Stimulated activated CD4-positive, alpha-beta T cell treated with anti-CD3 and anti-CD28 coated beads, Interleukin-1b, Interleukin-23, amount 100 ng/mL, for 4 hours (primary cell): ENCODE results near the gene PCYT1B.
"Not testable (repeated sequence)": the region's sequence is repeated elsewhere in the genome, so short reads cannot be mapped to it uniquely, and the experiment has no call there.

Experiments
- DNase-seq, 2 donors: peaks; one replicate each; pipeline ENCODE4 v3.0.0-alpha.2; 2020; ENCODE audit warnings: low read depth in 2 of 2

PCYT1B gene

DNA sequence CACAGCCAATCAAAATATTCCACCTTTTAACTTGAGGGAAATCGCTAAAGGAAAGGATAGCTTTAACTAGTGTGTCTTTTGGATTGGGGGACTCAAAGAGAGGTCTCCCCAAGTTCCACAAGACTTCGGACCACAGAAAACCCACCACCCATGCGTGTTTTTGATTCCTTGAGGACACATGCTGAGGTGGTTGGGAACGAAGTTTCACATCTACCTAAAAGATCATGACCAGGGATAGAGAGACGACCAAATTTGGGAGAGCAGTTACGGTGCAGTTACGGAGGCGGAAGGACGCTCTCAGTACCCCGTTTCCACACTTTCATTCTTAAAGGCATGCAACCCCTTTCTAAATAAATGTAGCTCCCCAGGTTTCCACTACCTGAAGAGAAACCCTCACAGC, 1.1 kb downstream of the PCYT1B start:
- DNase-seq: no peak

DNA sequence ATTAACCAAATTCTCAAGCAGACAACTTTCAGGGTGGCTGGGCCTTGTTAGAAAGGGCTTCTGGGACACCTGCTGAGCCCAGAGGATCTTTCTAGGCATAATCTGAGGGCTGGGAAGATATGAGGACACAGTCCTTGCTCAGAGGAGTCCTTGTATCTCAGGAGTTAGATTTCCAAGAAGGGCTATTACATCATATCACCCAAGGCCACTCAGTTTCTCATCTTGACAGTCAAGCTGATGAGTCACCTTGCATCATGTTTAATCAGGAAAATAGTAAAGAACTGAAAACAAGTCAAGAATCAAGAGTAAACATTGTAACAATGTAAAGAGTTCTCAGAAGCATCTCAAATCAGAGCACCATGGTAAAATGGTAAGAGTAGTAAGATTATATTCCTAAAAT, 4.0 kb downstream of the PCYT1B start:
- no peak for DNase-seq

DNA sequence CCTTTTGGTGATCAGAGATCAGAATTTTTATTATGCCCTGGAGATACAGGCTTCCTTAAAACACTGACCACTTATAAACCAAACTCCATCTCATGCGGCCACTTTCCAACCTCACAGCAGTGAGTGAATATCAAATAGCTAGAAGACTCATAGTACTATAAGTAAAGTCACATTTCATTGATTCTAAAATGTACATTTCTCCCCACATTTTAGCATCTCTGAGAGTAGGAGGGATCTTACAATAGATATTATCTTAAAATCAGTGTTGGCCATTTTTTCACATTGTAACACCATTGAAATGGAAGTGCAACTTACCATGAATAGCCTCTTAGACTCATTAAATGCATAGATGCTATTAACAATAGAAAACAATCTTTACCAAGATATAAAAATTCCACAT, 17.4 kb downstream of the PCYT1B start:
- no peak for DNase-seq

DNA sequence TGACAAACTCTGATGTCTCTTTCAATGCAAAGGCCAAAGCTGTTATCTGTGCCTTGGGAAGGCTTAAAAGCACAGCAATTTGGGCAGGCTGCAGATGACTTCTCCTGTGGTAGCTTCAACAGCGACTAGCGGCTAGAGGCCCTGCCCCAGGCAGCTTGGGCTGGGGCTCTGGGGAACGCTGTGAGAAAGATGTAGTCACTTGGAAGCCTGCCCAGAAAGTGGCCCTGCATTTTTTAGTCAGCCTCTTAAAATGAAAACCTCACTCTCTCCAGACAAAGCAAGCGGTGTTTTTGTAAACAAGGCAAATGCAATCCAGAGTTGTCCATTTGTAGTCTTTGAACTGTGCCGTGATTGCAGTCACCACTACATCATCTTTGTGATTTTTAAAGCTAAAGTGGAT, 27.5 kb downstream of the PCYT1B start:
- DNase-seq: no peak

DNA sequence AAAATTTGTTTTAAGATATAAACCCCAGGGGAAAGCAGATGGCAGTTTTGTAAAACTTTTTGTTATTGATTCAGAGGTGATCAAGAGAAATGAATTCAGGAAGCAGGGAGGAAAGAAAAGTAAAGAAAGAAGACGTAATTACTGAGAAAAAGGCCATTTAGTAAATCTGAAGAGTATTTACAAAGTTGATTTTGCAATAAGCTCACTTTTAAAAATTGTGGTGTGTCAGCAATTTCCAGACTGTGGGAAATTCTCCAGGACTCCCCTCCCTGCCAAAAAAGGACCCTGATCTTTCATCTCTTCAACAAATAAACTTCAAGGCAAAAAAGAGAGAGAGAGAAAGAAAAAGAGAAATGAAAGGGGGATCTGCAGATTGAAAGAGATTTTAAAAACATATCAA, 36.6 kb downstream of the PCYT1B start:
- no peak for DNase-seq

DNA sequence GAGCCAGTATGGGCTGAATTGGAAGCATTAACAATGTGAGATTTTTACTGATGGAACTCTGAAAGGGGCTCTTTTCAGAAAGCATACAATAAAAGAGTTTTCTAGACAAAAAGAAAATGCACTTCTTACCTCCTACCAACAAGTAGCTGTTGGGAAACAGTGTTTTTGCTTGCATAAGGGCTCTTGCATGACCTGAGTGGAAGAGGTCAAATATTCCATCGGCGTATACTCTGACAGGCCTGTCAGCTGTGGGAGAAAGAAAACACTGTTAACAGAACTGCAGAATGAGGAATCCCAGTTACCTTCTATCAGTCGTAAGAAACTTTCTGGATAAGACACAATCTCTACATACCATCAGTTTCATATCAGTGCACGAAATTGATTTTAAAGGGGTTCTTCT, 39.5 kb downstream of the PCYT1B start:
- no peak for DNase-seq

DNA sequence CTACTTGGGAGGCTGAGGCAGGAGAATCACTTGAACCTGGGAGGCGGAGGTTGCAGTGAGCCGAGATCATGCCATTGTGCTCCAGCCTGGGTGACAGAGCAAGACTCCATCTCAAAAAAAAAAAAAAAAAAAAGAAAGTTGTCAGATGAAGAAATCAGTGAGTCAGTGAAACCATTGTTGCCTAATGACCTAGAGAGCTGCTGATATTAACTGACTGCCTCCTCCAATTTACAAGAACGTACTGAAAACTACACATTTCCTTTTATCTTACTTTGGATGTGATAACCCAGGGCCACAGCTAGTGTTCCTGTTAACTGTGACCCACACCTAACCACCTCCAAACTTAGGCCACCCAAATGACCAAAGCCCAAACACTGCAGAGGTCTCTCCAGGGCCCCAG, 41.2 kb downstream of the PCYT1B start:
- not testable (repeated sequence) for DNase-seq

DNA sequence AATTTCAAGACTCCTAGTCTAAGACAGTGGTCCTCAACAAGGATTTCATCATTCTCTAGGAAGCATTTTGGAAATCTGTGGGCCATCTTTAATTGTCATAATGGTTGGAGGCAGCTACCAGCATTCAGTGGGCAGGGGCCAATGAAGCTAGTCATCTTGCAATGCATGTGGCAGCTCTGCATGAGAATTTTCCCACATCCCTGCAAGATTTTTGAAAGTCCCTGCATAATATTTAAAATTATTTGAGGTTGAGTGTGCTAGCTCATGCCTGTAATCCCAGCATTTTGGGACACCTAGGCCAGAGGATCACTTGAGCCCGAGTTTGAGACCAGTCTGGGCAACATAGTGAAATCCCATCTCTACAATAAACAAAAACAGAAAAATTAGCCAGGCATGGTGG, 44.0 kb downstream of the PCYT1B start:
- no peak for DNase-seq

DNA sequence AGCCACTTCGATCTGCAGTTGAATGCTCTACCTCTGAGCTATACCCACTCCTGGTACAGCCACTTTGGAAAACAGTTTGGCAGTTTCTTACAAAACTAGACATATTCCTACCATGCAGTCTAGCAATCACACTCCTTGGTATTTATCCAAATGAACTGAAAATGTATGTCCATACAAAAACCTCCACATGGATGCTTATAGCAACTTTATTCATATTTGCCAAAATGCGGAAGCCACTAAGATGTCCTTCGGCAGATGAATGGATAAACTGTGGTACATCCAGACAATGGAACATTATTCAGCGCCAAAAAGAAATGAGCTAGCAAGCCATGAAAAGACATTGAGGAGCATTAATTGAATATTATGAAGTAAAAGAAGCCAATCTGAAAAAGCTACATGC, 45.3 kb downstream of the PCYT1B start:
- no peak for DNase-seq

DNA sequence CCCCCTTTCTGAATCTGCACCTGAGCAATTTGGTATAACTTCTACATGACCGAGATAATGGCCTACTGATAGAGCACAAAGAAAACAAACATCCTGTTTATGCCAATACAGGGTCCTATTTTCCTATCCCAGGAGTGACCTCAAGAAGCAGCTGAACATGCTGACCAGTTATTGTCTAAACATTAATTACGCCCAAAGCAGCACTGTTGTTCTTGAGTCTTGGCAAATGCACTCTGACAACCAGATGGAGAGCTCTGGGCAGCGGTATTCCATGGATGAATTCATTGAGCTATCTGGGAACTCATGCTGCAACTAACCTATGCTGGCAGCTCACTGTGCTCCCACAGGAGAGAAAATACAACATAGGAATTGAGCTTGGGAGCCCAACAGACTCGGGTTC, 52.6 kb downstream of the PCYT1B start:
- DNase-seq: no peak

DNA sequence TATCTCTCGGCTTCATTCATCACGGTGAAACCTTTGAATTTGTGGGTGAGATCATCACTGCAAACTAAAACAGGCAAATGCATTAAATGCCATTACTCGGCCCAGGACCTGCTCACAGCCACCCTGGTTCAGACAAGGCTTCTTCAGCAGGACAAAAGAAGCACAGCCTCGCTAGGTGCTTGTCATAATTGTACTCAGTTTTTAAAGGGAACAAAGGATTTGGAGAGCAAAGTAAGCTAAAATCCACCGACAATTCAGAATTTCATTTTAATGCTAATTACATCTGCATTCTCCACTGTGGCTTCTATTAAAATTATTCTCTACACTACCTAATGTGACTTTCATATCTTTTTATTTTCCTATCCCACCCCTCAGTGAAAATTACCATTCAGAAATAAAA, 57.0 kb downstream of the PCYT1B start:
- DNase-seq: no peak

DNA sequence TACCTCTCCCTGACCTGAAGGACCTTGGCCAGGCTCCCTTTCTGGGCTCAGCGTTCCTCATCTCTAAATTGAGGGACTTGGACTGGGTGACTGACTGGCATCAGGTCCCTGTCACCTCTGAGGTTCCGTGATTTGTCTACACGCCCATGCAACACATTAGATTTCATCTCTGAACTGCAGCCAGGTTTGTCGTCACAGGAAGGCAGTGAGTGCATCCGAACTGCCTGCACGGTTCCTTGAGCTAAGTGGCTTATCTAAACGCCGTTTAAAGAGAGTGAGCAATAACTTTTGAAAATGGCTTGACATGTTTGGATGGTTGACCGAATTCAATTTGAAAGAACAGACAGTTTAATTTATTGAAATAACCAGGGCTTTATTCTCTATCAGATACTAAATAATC, 70.1 kb downstream of the PCYT1B start:
- DNase-seq: no peak

DNA sequence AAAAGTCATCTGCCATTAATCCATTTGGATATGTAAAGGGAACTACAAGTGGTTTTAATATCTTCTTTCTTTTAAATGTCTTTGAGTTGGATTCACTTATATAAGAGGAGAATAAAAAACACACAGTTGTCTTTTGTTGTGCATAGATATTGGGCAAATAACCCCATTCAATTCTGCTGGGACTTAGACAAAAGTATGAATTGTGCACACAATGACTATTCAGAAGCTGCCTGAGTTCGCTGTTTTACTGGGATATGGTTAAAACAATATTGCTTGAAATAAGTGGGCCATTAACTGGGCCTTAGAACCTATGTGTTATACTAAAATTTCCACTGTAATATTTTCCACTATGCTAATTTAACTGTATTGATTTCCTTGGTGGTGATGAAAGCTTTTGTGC, 71.7 kb downstream of the PCYT1B start:
- DNase-seq: no peak

DNA sequence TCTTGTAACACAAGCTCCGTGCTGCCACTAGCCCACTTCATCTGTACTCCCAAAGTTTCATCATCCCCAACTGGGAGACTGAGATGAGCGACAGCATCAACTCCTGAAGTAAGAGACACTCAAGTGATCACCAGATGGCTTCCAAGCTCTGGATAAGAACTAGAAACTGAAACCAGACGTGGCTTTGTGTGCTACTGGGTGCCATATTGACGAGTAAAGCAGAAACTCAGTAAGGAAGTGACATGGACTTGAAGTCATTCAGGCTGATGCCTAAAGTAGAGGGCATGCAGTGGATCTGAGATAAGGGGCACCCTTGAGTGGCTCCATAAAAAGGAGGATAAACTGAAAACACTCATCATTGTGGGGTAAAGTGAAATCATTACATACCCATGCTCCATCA, 72.4 kb downstream of the PCYT1B start:
- DNase-seq: no peak

DNA sequence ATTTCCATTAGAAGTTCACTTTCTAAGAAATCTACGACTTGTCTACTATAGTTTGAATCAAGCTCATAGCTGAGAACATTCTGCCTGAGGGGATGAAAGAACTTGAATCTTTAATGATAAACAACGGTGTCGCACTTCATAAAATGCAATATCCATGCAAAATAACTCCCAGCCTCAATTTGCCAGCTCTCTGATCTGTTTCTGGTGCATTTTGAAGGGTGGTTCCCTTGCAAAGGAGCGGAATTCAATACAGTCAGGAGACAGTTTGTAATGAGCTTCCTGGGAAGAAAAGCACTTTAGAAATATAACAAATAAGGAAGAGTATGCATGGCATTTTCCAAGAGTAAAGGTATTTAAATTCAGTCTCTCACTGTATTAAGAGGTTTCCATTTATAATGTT, 80.0 kb downstream of the PCYT1B start:
- no peak for DNase-seq

DNA sequence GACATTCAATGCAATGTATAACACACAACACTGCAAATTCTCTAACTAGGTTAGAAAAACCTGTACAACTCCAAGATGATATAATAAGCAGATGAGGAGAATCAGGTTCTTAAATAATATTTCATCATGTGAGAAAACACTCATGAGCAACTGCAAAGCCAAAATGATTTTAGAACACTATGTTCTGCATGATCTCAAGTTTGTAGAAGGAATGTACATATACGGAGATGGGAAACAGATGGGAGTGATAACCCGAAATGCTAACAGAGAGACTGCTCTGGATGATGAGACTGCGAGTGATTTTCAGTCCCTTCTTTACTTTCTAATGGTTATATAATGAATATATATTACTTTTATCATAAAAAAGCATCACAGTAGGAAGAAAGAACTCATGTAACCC, 80.9 kb downstream of the PCYT1B start:
- DNase-seq: no peak

DNA sequence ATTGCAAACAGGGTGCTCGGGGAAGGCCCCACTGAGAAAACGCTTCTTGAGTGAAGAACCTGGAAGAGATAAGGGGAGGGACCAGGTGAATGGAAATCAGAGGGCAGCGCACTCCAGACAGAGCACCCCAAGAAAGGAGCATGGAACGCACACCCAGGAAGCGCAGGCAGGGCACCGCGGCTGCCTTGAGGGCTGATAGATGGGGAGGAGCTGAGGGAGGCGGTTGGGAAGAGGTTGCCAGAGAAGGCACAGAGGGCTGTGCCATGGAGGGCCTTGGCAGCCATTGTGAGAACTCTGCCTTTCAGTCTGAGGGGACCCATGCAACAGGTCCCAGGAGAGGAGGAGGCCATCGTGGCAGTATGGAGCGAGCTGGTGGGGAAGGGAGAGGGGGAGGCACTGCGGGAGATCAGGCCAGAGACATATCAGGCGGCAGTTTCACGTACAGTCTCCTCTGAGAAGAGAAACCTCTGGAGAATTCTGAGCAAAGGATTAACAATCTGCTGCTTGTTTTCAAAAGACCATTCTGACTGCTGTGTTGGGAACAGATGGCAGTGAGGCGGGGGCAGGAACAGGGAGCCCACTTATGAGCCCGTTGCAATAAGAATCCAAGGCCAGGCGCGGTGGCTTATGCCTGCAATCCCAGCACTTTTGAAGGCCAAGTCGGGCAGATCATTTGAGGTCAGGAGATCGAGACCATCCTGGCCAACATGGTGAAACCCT, 83.7 kb downstream of the PCYT1B start:
- DNase-seq: no peak

DNA sequence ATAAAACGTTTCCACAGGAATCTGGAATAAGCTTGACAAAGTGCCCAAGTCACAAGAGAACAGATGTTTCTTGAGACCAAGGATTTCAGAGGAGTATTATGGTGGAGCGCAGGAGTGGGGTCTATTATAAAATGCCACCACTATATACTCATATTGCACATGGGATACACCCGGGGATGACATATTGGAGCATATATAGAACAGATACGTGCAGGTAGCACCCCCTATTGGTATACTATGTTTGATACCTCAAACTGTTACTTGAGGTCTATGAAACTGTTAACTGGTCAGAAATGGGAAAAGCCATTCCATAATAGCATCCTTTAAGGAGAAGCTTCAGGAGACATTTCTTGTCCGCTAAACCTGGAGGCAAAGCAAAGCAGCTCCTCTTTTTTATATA, 86.0 kb downstream of the PCYT1B start:
- no peak for DNase-seq

DNA sequence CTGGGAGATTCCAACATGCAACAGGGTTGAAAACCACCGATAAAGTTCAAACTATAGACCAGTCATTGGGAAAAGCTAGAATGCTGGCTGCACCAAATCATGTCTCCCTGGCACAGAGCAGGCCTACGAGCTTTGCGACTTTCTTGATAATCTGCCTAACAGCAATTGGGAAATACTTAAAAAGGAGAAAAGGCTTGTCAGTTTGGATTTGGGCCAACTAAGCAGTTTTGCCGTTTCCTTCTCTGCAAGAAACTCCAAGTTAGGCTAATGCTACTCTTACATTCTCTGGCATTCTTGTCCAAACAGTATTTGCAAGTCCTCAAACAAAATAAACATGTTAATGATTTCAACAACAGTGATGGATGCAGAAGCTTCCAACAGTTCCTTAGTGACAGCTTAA, 94.1 kb downstream of the PCYT1B start:
- DNase-seq: no peak

DNA sequence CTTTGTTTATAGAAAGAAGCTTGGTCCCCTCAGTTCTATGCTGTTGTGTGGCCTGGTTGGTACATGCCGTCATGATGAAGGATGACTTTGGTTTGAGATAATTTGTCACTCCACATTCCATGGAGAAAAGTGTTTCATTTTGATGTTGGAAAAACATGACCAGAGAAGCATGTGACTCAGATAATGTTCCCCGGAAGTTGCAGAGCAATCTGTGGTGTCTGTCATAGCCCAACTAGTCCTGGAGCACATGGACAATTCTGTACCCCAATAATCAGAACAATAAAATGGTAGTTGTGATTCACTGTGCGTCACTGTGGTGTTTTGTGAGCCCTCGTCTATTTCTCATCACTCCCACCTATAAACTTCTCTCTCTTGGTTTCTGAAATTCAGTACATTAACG, 97.0 kb downstream of the PCYT1B start:
- no peak for DNase-seq

DNA sequence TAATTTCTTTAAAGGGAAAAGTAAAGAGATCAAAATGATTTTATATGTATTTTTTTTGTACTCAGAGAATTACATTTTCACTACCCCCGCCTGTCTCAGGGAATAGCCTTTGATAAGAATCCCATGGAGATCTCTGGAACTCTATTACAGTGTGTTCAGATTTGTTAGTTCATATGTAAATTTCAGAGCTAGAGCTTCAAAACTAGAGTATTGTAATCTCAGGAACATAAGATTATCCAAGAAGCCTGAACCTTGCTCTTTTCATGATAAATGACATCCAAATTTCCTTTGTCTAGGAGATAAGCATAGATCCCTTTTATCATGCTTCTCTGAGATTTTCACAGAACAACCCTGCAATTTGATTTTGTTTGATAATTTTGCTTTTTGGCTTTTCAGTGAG, 99.2 kb downstream of the PCYT1B start:
- DNase-seq: no peak

DNA sequence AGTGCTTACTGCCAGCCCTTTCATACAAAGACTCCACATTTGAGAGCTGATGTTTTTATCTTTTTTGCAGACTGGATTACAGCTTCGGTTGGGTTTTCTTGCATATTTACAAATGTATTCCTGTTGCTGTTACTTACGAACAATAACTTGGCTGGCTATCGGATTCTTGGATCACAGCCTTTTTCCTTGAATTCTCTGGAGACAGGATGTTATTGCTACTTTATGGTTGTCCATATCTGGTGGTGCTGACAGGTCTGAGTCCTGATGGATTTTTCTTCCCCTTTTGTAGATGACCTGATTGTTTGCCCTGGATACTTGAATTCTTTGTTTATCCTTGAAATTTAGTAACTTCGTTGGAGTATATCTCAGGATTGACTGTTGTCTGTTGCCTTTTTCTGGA, 104.4 kb downstream of the PCYT1B start:
- no peak for DNase-seq

DNA sequence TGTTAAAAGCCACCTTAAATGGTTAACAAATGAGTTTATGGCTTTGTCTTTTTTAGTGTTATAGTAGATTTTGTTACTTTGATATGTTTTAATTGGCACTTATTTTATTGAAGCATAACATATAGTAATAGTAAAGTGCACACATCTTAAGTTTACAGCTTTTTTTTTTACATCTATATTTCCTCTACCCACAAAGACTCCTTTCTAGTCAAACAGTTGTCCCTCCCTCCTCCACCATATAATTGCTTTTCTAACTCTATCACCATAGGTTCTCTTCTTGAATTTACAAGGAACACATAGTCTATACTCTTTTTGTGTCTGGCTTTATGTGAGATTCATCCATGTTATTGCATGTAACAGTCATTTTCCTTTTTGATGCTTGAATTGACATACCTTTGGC, 110.6 kb downstream of the PCYT1B start:
- DNase-seq: no peak

DNA sequence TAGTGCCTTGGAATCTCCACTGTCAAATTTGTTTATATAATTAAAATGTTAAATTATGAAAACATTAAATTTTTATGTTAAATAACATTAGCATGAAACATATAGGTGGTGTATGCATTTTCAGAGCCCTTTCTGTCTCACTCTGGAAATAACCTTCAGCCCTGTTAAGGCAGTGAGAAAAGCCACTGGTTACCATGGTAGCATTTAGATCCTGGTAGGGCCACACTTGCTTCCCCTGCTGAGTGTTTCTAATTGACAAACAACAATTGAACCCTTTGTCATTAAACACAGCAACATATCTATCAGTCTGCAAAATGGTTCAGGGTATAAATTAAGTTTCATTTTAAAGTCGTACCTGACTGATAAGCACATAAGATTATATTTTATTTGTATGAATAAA, 118.5 kb downstream of the PCYT1B start:
- DNase-seq: no peak

DNA sequence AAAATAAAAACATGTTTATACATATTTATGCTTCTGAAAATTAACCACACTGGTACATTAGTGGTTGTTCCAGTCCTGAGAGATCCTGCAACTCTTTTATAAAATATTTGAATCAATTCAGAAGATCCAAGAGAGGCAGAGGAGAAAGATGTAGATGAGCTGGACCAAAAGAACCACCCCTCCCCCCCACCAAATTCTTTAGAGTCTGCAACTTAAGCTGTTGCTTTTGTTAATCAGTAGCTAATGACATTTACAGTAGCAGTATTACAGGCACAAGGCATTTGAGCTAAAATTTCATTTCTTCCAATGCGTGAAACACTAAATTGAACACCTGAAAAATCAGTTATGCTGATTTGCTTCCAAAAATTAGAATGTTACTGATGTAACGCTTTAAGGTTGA, 120.5 kb downstream of the PCYT1B start:
- DNase-seq: no peak
